Activated naive CD4-positive, alpha-beta T cell treated with anti-CD3 and anti-CD28 coated beads for 36 hours (primary cell): Measurements from ENCODE around the gene WRAP73. TPM values are rescaled to one million over a fixed set of nuclear protein-coding genes. Genes with fewer than 3 reads are reported as not detected.

Experiments used
- CTCF ChIA-PET: fragments of 350-600 bp; sonication (Branson Sonifier 250); formaldehyde crosslinking; loops from one replicate; lab custom pipeline; 2021; ENCODE audit warnings: antibody characterized with exemption; lab: Charles Lee
- DNase-seq: peaks from one replicate; pipeline ENCODE4 v3.0.0-alpha.2; 2020
- H3K27ac Mint-ChIP-seq: one replicate; pipeline ENCODE4 v1.8.0; 2021; ENCODE audit warnings: mild to moderate bottlenecking, mixed read lengths
- H3K27me3 Mint-ChIP-seq: one replicate; pipeline ENCODE4 v1.8.0; 2021; ENCODE audit warnings: low read depth, mixed read lengths
- H3K36me3 Mint-ChIP-seq: one replicate; pipeline ENCODE4 v1.8.0; 2021; ENCODE audit warnings: low read depth, mixed read lengths
- H3K4me1 Mint-ChIP-seq: one replicate; pipeline ENCODE4 v1.8.0; 2021; ENCODE audit warnings: low read depth, mixed read lengths
- H3K4me3 Mint-ChIP-seq: one replicate; pipeline ENCODE4 v1.8.0; 2021; ENCODE audit warnings: mild to moderate bottlenecking, moderate library complexity, mixed read lengths
- H3K9me3 Mint-ChIP-seq: one replicate; pipeline ENCODE4 v1.8.0; 2021; ENCODE audit warnings: mixed read lengths
- intact Hi-C: fragments of 100-400 bp; cut with micrococcal nuclease; formaldehyde crosslinking; loops from one replicate; pipeline ENCODE4 v1.15.1; 2023
- total RNA-seq, 2 experiments: library from RNA; stranded (reverse); gene quantifications; one replicate each; pipeline ENCODE4 v1.2.3, GENCODE V29; 2021

The WRAP73 gene
- 10 to 100 TPM; 32.4 to 35.4 TPM for total RNA-seq

DNA sequence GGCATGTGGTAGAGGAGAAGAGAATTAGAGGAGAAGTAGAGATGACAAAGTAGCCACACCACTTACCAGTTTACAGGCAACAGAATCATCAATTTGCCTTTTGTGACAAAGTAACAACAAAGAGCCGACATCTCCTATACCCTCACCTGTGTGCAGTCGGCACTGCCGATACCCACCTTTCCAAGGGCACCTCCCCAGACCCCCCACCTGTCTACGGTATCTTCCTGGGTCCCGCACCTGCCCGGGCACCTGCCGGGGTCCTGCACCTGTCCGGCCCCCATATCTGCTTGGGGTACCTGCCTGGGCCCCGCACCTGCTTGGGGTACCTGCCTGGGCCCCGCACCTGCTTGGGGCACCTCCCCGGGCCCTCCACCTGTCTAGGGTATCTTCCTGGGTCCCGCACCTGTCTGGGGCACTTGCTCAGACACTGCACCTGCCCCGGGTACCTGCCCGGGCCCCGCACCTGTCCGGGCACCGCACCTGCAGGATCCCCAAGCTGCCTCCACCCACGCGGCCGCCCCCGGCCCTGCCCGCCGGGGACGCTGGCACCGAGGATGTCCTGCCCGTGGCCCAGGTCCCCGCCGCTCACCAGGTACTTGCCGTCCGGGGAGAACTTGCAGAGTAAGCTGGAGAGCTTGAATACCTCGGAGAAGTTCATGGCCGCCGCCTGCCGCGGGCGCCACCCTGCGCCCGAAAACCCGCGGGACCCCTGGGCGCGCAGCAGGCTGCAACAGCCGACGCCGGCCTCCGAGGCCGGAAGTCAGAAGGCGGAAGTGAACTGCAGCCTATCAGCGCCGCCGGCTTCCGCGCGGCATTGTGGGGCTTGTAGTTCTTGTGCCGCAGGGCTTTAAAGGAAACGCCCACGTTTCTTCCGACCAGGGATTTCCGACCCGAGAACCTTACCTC lies at the start of gene WRAP73:
WRAP73 (minus strand) TSS at position 762 of the 906 bp plus-strand sequence; CDS start at position 658, 104 bp downstream.
- Mint-ChIP-seq H3K4me1 (peaks cover 22% of the 10 kb centered on the region), H3K9me3 (no peaks in the 10 kb centered on the region), H3K27ac (no peak within 1 kb of the TSS), H3K36me3 (peaks cover 17% of the 10 kb centered on the region), H3K27me3 (peaks cover 24% of the 10 kb centered on the region), H3K4me3 (peak within 1 kb of the TSS; percentile 76)
- intact Hi-C loops: loop anchor here (1.0 to 2.0 kb wide), 4 partner anchors 25 to 251 kb away; partner anchors contain the start of genes C1orf174, CEP104, DFFB and LRRC47
- CTCF ChIA-PET: interaction anchor here (0.8 to 1.3 kb wide), 3 partner anchors 27 to 197 kb away, joined by 3 read pairs; no protein-coding TSS in a partner anchor
- DNase-seq: peak; percentile 95

DNA sequence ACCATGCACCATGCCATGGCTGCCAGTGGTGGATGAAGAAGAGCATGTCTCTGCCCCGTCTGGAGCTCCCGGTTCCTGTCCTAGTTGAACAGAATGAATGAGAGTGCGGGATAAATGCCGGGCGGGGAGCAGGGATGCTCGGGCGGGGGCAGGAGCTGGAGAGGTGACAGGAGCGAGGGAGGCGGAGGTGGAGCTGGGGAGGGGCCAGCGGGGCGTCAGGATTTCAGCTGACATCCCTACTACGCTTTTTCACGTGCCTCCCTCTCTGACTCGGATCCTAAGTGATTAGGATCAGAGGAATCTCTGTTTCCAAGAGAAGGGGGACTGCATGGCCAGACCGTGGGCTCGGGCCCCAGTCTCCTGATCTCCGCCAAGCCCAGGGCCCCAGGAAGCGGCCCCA lies 49.7 kb upstream of the WRAP73 start:
- no peak overlapping the region for H3K4me3 Mint-ChIP-seq
- no peaks in the 10 kb centered on the region for H3K9me3 Mint-ChIP-seq
- H3K27me3 Mint-ChIP-seq: peaks cover 6% of the 10 kb centered on the region
- H3K4me1 Mint-ChIP-seq: peaks cover 8% of the 10 kb centered on the region
- CTCF ChIA-PET: interaction anchor here (1.1 kb wide), 1 partner anchor 25 kb away, joined by 7 read pairs; no protein-coding TSS in a partner anchor
- H3K27ac Mint-ChIP-seq: no peak overlapping the region
- intact Hi-C loops: no loop called here
- DNase-seq: no peak
- no peaks in the 10 kb centered on the region for H3K36me3 Mint-ChIP-seq

DNA sequence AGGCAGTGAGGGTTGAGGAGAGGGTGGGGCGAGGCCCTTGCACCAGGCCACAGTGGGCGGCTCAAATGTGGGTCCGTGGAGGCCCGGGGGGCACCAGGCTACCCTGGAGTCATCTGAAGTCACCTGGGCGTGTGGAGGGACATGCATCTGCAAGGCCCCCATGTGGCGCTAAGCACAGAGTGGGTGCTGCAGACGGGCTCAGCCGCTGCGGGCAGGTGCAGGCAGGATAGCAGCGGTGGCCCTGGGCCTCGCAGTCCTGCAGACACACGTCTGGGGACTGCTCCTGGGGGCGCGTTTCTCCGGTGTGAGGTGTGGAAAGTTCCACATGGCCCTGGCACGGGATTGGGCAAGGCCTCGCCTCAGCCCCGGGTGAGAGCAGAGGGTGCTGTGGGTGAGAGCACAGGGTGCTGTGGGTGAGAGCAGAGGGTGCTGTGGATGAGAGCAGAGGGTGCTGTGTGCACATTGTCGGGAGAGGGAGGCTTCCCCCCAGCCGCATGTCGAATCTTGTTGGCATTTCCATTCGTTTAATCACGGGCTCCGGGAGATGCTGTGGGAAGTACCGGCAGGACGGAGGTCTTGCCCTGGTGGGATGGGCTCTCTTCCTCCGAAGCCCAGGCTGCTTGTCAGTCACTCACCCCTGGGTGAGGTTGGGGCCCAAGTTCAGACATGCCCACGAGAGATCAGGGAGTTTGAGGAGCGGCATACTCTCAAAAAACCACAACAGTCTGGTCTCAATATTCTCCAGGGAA lies 48.9 kb upstream of the WRAP73 start:
- H3K27ac Mint-ChIP-seq: no peak overlapping the region
- intact Hi-C loops: no loop called here
- peaks cover 6% of the 10 kb centered on the region for H3K27me3 Mint-ChIP-seq
- H3K9me3 Mint-ChIP-seq: no peaks in the 10 kb centered on the region
- H3K36me3 Mint-ChIP-seq: no peaks in the 10 kb centered on the region
- CTCF ChIA-PET: no interaction called here
- DNase-seq: no peak
- peaks cover 4% of the 10 kb centered on the region for H3K4me1 Mint-ChIP-seq
- no peak overlapping the region for H3K4me3 Mint-ChIP-seq

DNA sequence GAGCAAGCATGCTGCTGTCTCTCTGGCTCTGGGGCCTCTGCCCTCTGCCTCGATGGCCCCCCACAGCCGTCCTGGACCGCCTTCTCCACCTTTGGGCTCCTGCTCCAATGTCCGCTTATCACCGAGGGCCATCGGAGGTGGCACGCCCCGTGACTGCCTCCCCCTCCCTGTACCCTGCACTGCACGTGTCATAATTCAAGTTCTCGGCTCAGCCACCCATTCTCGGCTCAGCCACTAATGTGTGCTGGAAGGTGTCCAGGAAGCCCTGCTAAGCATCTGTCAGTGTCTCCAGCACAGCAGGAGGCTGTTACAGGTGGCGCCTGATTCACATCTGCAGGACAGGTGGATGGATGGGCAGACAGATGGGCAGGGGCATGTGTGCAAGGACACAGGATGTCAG lies 47.9 kb upstream of the WRAP73 start:
- DNase-seq: no peak
- Mint-ChIP-seq H3K27me3 (peaks cover 6% of the 10 kb centered on the region), H3K4me3 (no peak overlapping the region), H3K9me3 (no peaks in the 10 kb centered on the region), H3K36me3 (no peaks in the 10 kb centered on the region), H3K27ac (no peak overlapping the region), H3K4me1 (peaks cover 4% of the 10 kb centered on the region)
- intact Hi-C loops: no loop called here
- CTCF ChIA-PET: no interaction called here

- no peak for DNase-seq
- Mint-ChIP-seq H3K9me3 (no peaks in the 10 kb centered on the region), H3K4me1 (peaks cover 4% of the 10 kb centered on the region), H3K27me3 (peaks cover 6% of the 10 kb centered on the region), H3K27ac (no peak overlapping the region), H3K36me3 (no peaks in the 10 kb centered on the region), H3K4me3 (no peak overlapping the region)
- CTCF ChIA-PET: no interaction called here
- intact Hi-C loops: no loop called here
These were observed 47.2 kb upstream of the WRAP73 start for GRCh38 chr1:3697104-3697503.

GRCh38 chr1:3696689-3697088 lies 46.8 kb upstream of the WRAP73 start:
- DNase-seq: no peak
- Mint-ChIP-seq H3K27ac (no peak overlapping the region), H3K4me3 (no peak overlapping the region), H3K27me3 (peaks cover 6% of the 10 kb centered on the region), H3K9me3 (no peaks in the 10 kb centered on the region), H3K4me1 (peaks cover 4% of the 10 kb centered on the region), H3K36me3 (no peaks in the 10 kb centered on the region)
- CTCF ChIA-PET: no interaction called here
- intact Hi-C loops: no loop called here

- Mint-ChIP-seq H3K27ac (no peak overlapping the region), H3K36me3 (no peaks in the 10 kb centered on the region), H3K4me3 (no peak overlapping the region), H3K9me3 (no peaks in the 10 kb centered on the region), H3K27me3 (peaks cover 6% of the 10 kb centered on the region), H3K4me1 (peaks cover 4% of the 10 kb centered on the region)
- CTCF ChIA-PET: interaction anchor here (1.0 to 1.5 kb wide), 4 partner anchors 9 to 106 kb away, joined by 3 to 4 read pairs (median 3); no protein-coding TSS in a partner anchor
- intact Hi-C loops: no loop called here
- DNase-seq: peak; percentile 38
These were observed 45.7 kb upstream of the WRAP73 start for GRCh38 chr1:3695326-3696217.

DNA sequence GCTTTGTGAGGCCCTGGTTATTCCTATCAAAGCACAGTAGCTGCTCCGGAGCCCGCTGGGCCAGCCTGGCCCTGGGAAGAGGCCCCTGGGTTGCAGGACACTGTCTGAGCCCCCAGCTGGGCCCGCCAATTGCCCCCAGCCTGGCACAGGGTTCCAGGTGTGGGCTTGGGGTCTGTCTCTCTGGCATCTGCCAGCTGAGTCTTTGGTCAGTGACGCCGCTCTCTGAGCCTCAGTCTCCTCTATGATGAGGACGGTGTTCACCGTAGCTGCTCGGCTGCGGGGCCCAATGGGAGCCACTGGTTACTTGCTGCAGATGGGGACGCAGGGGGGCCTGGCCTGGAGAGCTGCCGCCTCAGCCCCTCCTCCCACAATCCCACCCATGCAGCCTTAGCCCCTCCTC lies 43.4 kb upstream of the WRAP73 start:
- CTCF ChIA-PET: no interaction called here

DNA sequence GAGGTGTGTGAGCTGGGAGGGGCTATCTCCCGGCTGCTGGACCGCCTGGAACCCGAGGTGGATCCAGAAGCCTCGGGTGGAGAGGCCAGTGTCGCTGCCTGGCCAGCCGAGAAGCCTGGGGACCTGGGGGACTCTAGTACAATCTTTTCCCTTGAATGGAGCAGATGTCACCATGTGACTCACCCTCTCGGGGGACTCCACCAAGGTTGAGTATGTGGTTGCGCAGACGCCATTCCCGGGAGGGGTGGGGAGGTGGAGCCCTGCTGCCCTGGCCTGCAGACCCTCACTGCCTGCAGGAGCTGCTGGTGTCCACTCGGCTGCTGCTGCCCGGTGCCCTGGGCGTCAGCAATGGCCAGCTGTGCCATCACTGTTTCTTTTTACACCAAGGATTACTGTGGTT lies 42.7 kb upstream of the WRAP73 start:
- no peaks in the 10 kb centered on the region for H3K36me3 Mint-ChIP-seq
- intact Hi-C loops: no loop called here

More for the DNA sequence above, 43.4 kb upstream of the WRAP73 start:
- no peaks in the 10 kb centered on the region for H3K36me3 Mint-ChIP-seq
- H3K4me3 Mint-ChIP-seq: no peak overlapping the region
- H3K27me3 Mint-ChIP-seq: peaks cover 3% of the 10 kb centered on the region
- no peak overlapping the region for H3K27ac Mint-ChIP-seq
- intact Hi-C loops: no loop called here
- no peaks in the 10 kb centered on the region for H3K9me3 Mint-ChIP-seq
- no peak for DNase-seq
- peaks cover 4% of the 10 kb centered on the region for H3K4me1 Mint-ChIP-seq

GRCh38 chr1:3691421-3692204 lies 41.7 kb upstream of the WRAP73 start:
- intact Hi-C loops: no loop called here
- no peak for DNase-seq
- no peaks in the 10 kb centered on the region for H3K9me3 Mint-ChIP-seq
- CTCF ChIA-PET: no interaction called here
- H3K4me3 Mint-ChIP-seq: no peak overlapping the region
- H3K36me3 Mint-ChIP-seq: no peaks in the 10 kb centered on the region
- peaks cover 4% of the 10 kb centered on the region for H3K4me1 Mint-ChIP-seq
- no peak overlapping the region for H3K27ac Mint-ChIP-seq
- H3K27me3 Mint-ChIP-seq: no peaks in the 10 kb centered on the region

More for the DNA sequence above, 42.7 kb upstream of the WRAP73 start:
- CTCF ChIA-PET: no interaction called here
- no peak overlapping the region for H3K4me3 Mint-ChIP-seq
- H3K27ac Mint-ChIP-seq: no peak overlapping the region
- peaks cover 4% of the 10 kb centered on the region for H3K4me1 Mint-ChIP-seq
- no peaks in the 10 kb centered on the region for H3K9me3 Mint-ChIP-seq
- H3K27me3 Mint-ChIP-seq: no peaks in the 10 kb centered on the region
- DNase-seq: no peak

DNA sequence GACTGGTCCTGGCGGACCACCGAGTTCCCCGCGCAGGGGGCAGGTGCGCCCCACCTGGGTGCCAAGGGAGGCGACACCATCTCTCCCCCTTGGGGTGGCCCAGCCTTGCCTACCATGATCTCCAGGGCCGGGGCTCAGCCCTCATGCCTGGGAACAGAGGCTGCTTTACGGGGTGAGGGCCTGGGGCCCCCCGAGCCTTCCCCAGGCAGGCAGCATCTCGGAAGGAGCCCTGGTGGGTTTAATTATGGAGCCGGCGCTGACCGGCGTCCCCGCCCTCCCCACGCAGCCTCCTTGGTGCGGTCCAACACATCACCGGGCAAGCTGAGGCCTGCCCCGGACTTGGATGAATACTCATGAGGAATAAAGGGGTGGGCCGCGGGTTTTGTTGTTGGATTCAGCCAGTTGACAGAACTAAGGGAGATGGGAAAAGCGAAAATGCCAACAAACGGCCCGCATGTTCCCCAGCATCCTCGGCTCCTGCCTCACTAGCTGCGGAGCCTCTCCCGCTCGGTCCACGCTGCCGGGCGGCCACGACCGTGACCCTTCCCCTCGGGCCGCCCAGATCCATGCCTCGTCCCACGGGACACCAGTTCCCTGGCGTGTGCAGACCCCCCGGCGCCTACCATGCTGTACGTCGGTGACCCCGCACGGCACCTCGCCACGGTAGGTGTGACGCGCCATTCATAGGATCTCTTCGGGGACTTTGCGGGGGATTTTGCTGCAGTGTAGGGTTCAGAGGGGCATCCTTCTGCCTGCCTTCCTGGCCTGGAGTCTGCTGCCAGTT lies 40.6 kb upstream of the WRAP73 start:
- intact Hi-C loops: no loop called here
- Mint-ChIP-seq H3K27ac (no peak overlapping the region), H3K4me3 (no peak overlapping the region), H3K9me3 (no peaks in the 10 kb centered on the region), H3K27me3 (no peaks in the 10 kb centered on the region), H3K36me3 (no peaks in the 10 kb centered on the region), H3K4me1 (peaks cover under 1% of the 10 kb centered on the region)
- no peak for DNase-seq
- CTCF ChIA-PET: no interaction called here
